Stimulated activated CD8-positive, alpha-beta memory T cell treated with anti-CD3 and anti-CD28 coated beads, Interleukin-7, amount 100 ng/mL, for 1 hour (primary cell): ENCODE results near the gene VSTM2A.

Source experiments
- DNase-seq, 2 donors: peaks; one replicate each; pipeline ENCODE4 v3.0.0-alpha.2; 2020; ENCODE audit warnings: low read depth in 2 of 2

The VSTM2A gene

GRCh38 chr7:54615537-54615936, 73.4 kb downstream of the VSTM2A start:
- no peak for DNase-seq
